SK-N-SH (cell line): ENCODE data around the gene PTPN20. TPM values are rescaled to one million over a fixed set of nuclear protein-coding genes. Genes with fewer than 3 reads are reported as not detected.

ENCODE experiments used
- CTCF ChIA-PET: fragments of 300-600, 350-600 bp; formaldehyde crosslinking; extraction: SDS; loops from one replicate; lab custom pipeline; 2021; lab: Yijun Ruan, JAX
- POLR2A ChIA-PET: fragments of 350-600 bp; sonication (Branson Sonifier 250); formaldehyde crosslinking; extraction: SDS; loops from one replicate; lab custom pipeline; 2020; ENCODE audit warnings: antibody characterized with exemption, inconsistent platforms; lab: Yijun Ruan, JAX
- DNase-seq: peaks from one replicate; pipeline ENCODE4 v3.0.0; 2012
- H2AFZ ChIP-seq: fragments of 200-600 bp; sonication (generic); 2 replicates; pipeline ENCODE4 v1.8.1; 2016; ENCODE audit warnings: antibody characterized with exemption, mild to moderate bottlenecking, low read depth
- H3F3A ChIP-seq: fragments of 200-600 bp; sonication (generic); replicated peaks from 2 replicates; pipeline ENCODE3; 2016; ENCODE audit warnings: antibody characterized with exemption, mild to moderate bottlenecking; ENCODE audit not compliant: insufficient read depth
- H3K27ac ChIP-seq, 2 experiments: fragments of 200-500 bp in 1 of 2; fragments of 200-600 bp in 1 of 2; sonication (Bioruptor generic) in 1 of 2; sonication (generic), shearing (Covaris generic) in 1 of 2; 2 replicates each; pipeline versions ENCODE4 v1.5.1 to v1.6.1; 2014 to 2016; ENCODE audit warnings: low read depth in 2 of 2, inconsistent platforms in 1 of 2, low read length in 1 of 2, mild to moderate bottlenecking in 1 of 2, mixed read lengths in 1 of 2
- H3K27me3 ChIP-seq: fragments of 200-600 bp; sonication (generic), shearing (Covaris generic); 2 replicates; pipeline ENCODE4 v1.6.1; 2016; ENCODE audit warnings: mixed run types; ENCODE audit not compliant: insufficient read depth
- H3K36me3 ChIP-seq, 2 experiments: fragments of 200-500 bp in 1 of 2; fragments of 200-600 bp in 1 of 2; sonication (Bioruptor generic) in 1 of 2; sonication (generic) in 1 of 2; replicated peaks in 1 of 2; 2 replicates each; pipeline versions ENCODE3 to v1.5.1; 2014 to 2016; ENCODE audit warnings: low read length in 1 of 2, mild to moderate bottlenecking in 1 of 2; ENCODE audit not compliant: insufficient read depth in 2 of 2, control insufficient read depth in 1 of 2
- H3K4me1 ChIP-seq, 2 experiments: fragments of 200-500 bp in 1 of 2; fragments of 200-600 bp in 1 of 2; sonication (Bioruptor generic) in 1 of 2; sonication (generic), shearing (Covaris generic) in 1 of 2; 2 replicates each; pipeline versions ENCODE4 v1.5.1 to v1.6.1; 2014 to 2016; ENCODE audit warnings: low read depth in 1 of 2, low read length in 1 of 2, mixed run types in 1 of 2; ENCODE audit not compliant: insufficient read depth in 2 of 2, control insufficient read depth in 1 of 2
- H3K4me2 ChIP-seq: fragments of 200-600 bp; sonication (generic), shearing (Covaris generic); 2 replicates; pipeline ENCODE4 v1.6.1; 2017; ENCODE audit warnings: mixed run types
- H3K4me3 ChIP-seq, 2 experiments: fragments of 200-500 bp in 1 of 2; fragments of 200-600 bp in 1 of 2; sonication (Bioruptor generic) in 1 of 2; sonication (generic), shearing (Covaris generic) in 1 of 2; 2 replicates each; pipeline versions ENCODE4 v1.5.1 to v1.8.1; 2014 to 2016; ENCODE audit warnings: low read depth in 2 of 2, inconsistent platforms in 1 of 2, low read length in 1 of 2, mild to moderate bottlenecking in 1 of 2, mixed read lengths in 1 of 2, moderate library complexity in 1 of 2
- H3K79me2 ChIP-seq: fragments of 200-600 bp; sonication (generic); 2 replicates; pipeline ENCODE4 v1.8.1; 2017; ENCODE audit warnings: mild to moderate bottlenecking; ENCODE audit not compliant: insufficient read depth
- H3K9ac ChIP-seq: fragments of 200-600 bp; sonication (generic); 2 replicates; pipeline ENCODE4 v1.6.1; 2017; ENCODE audit warnings: mixed run types
- H3K9me2 ChIP-seq: fragments of 200-600 bp; sonication (generic); 2 replicates; pipeline ENCODE4 v1.6.1; 2017; ENCODE audit warnings: mixed run types
- H3K9me3 ChIP-seq: fragments of 200-600 bp; sonication (generic); 2 replicates; pipeline ENCODE4 v1.6.1; 2017; ENCODE audit warnings: mixed run types, mild to moderate bottlenecking, moderate library complexity
- H4K20me1 ChIP-seq: fragments of 200-600 bp; sonication (generic); 2 replicates; pipeline ENCODE4 v1.6.1; 2017; ENCODE audit warnings: mild to moderate bottlenecking, mixed run types; ENCODE audit not compliant: insufficient read depth
- EP300 ChIP-seq, 2 experiments: IDR thresholded peaks; 2 replicates each; pipeline versions ENCODE4 v1.4.0 to v1.6.1; 2012; ENCODE audit warnings: borderline replicate concordance in 1 of 2, low read depth in 1 of 2, low read length in 1 of 2
- EZH2phosphoT487 ChIP-seq: fragments of 200-600 bp; sonication (generic); IDR thresholded peaks from 2 replicates; pipeline ENCODE4 v1.6.1; 2017; ENCODE audit warnings: low read depth, mixed run types, mild to moderate bottlenecking, antibody characterized with exemption, moderate library complexity, borderline replicate concordance
- FOSL2 ChIP-seq: IDR thresholded peaks from 2 replicates; pipeline ENCODE4 v1.4.0; 2012; ENCODE audit warnings: low read depth, mild to moderate bottlenecking, moderate library complexity, borderline replicate concordance
- FOXJ3 ChIP-seq: sonication (generic); formaldehyde crosslinking; IDR thresholded peaks from 2 replicates; pipeline ENCODE4 v1.5.1; 2020; ENCODE audit warnings: mild to moderate bottlenecking, missing genetic modification reagents
- GABPA ChIP-seq: IDR thresholded peaks from 2 replicates; pipeline ENCODE4 v1.4.0; 2012; ENCODE audit warnings: low read depth, mild to moderate bottlenecking
- GATA2 ChIP-seq: sonication (generic); formaldehyde crosslinking; IDR thresholded peaks from 2 replicates; pipeline ENCODE4 v1.5.0; 2020; ENCODE audit warnings: mild to moderate bottlenecking, missing genetic modification reagents
- NFIC ChIP-seq: IDR thresholded peaks from 2 replicates; pipeline ENCODE4 v1.4.0; 2012; ENCODE audit warnings: borderline replicate concordance
- PBX3 ChIP-seq: IDR thresholded peaks from 2 replicates; pipeline ENCODE4; 2012
- RAD21 ChIP-seq: IDR thresholded peaks from 2 replicates; pipeline ENCODE4 v1.6.1; 2012; ENCODE audit warnings: mild to moderate bottlenecking, low read length
- SMC3 ChIP-seq: IDR thresholded peaks from 2 replicates; pipeline ENCODE4 v1.6.1; 2012; ENCODE audit warnings: low read depth, low read length, improper control_type of control experiment
- TAF1 ChIP-seq: IDR thresholded peaks from 2 replicates; pipeline ENCODE4 v1.6.1; 2012; ENCODE audit warnings: low read depth, mild to moderate bottlenecking, low read length, moderate library complexity, borderline replicate concordance
- USF1 ChIP-seq: IDR thresholded peaks from 2 replicates; pipeline ENCODE4 v1.4.0; 2012; ENCODE audit warnings: low read depth, borderline replicate concordance
- YY1 ChIP-seq: IDR thresholded peaks from 2 replicates; pipeline ENCODE4 v1.4.0; 2012; ENCODE audit warnings: low read depth, mild to moderate bottlenecking
- WGBS: methylation state at CpG from one replicate; pipeline ENCODE4 v1.1.6; 2017; ENCODE audit warnings: low lambda C conversion rate; 5-methylcytosine and 5-hydroxymethylcytosine counted together
- polyA plus RNA-seq, 3 experiments: library from polyadenylated mRNA; depleted of rRNA; stranded (reverse); fragments of >200 nt; gene quantifications; 2 replicates each; pipeline ENCODE4 v1.2.3, GENCODE V29; 2012

PTPN20 gene
- polyA plus RNA-seq, 1 of the 3 experiments (the other 2 are of a cell fraction) = 0.36 TPM

GRCh38 chr10:47025540-47026300 lies 114.5 kb downstream of the PTPN20 start:
- Histone ChIP-seq H3K27me3 (no peaks in the 10 kb centered on the region), H3F3A (no peaks in the 10 kb centered on the region), H3K79me2 (no peaks in the 10 kb centered on the region), H3K9ac (no peak overlapping the region), H3K27ac (peak overlapping the region in 1 of 2 experiments; percentile 84; a peak in 2 of 4 replicates), H3K4me1 (peaks cover 0 to 53% of the 10 kb centered on the region in 2 experiments; a peak in 1 of 4 replicates), H3K9me2 (no peaks in the 10 kb centered on the region), H3K36me3 (no peaks in the 10 kb centered on the region), H3K9me3 (no peaks in the 10 kb centered on the region), H2AFZ (no peak overlapping the region), H3K4me2 (0 out of 2 replicates have a peak overlapping the region, but pooled peaks have one; percentile 29)
- WGBS = 40% methylated on average over 3 of the region's 10 CpGs
- CTCF ChIA-PET = interaction anchor here (0.6 to 16.7 kb wide), 52 partner anchors 9 to 424 kb away, joined by 3 to 337 read pairs (median 7); partner anchors contain the start of gene GDF10
- TF ChIP-seq USF1 (no peak), EP300 (IDR thresholded peaks at IDR 0.05; ENCODE audit: borderline replicate concordance in 1 of 2, low read depth in 1 of 2, low read length in 1 of 2) (peak in 1 of 2 experiments; percentile 69; a peak in 1 of 4 replicates), PBX3 (no peak), GABPA (no peak), NFIC (no peak), RAD21 (peak; percentile 18; the same call in 1 of the 2 replicates), EZH2phosphoT487 (no peak), FOSL2 (no peak), GATA2 (CRISPR knock-in tag) (no peak), SMC3 (no peak), YY1 (no peak), FOXJ3 (CRISPR knock-in tag) (no peak), TAF1 (no peak)
- TF ChIP-seq, all 33 proteins: peak for 2
- Histone ChIP-seq H4K20me1 (no peaks in the 10 kb centered on the region), H3K4me3 (no peak overlapping the region)
- peak; percentile 44 for DNase-seq
- POLR2A ChIA-PET = interaction anchor here (0.7 to 2.9 kb wide), 3 partner anchors 9 to 261 kb away, joined by 3 to 23 read pairs (median 5); no protein-coding TSS in a partner anchor
